Activated CD8-positive, alpha-beta memory T cell treated with anti-CD3 and anti-CD28 coated beads, Interleukin-2, amount 50 U/mL, for 24 hours (primary cell): ENCODE measurements around the gene BAIAP2L1.

Experiments
- DNase-seq: peaks from one replicate; pipeline ENCODE4 v3.0.0-alpha.2; 2020; ENCODE audit errors: extremely low read depth

The BAIAP2L1 gene

DNA sequence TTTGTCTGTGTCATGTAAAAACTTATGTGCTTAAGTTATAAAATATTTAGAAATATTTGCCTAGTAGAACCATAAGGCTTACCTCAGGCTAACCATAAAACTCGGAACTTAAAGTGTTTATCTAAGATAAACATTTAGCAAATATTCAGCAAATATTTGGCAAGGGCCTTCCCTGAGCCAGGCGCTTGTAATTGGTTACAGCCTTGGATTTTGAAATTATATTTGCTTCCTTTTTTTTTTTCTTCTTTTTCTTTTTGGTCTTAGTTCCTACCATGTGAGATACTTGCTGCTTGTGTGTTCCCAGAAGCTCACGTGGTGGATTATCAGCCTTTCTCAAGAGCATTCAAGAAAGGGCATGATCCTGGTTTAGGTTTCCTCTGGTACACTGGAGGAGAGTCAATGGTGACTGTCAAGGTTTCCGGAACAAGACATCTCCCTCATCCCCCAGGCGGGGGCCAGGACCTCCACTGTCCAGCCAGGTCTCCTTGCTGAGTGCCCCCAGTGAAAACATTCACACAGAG, 124.6 kb downstream of the BAIAP2L1 start:
- no peak for DNase-seq

DNA sequence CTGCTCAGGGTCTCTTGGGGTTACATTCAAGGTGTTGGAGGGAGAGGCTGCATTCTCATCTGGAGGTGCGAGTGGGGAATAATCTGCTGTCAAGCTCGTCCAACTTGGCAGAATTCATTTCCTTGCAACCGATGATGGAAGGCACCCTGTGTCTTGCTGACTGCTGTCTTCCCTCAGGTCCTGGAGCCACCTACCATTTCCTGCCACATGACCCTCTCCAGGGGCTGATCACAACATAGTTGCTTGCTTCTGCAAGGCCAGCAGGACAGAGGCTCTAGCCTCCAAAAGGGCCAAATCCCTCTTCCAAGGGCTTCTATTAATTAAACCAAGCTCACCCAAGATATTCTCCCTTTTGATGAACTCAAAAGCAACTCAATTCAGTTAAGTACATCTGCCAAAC, 133.6 kb downstream of the BAIAP2L1 start:
- DNase-seq, result no peak

DNA sequence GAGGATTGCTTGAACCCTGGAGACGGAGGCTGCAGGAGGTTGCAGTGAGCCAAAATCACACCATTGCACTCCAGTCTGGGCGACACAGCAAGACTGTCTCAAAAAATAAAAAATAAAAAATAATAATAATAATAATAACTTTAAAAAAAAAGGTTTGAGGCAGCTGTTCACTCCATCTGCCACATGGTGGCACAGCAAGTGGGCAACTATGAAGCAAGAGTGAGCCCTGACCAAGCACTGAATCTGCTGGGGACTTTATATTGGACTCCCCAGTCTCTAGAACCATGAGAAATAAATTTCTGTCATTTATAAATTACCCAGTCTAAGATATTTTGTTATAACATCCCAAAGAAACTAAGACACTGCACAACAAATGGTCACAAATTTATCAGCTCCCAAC, 134.1 kb downstream of the BAIAP2L1 start:
- DNase-seq, result no peak

DNA sequence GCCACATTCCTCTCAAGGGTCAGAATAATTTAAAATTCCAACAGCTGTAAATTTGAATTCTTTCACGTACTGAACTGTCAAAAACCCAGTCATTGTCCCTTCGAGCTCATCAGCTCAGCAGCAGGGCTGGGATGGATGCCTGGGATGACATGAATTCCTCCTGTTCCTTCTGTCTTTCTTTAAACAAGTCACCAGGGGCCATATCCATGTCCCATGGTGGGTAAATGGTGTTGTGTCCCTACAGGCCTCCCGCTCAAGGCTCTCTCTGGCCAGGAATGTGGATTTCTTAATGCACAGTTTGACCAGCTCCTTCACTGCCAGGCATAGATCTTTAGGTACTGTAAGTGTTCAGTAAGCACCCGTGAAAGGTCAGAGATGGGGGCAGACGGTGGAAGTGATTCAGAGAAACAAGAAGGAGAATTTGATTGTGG, 135.0 kb downstream of the BAIAP2L1 start:
- no peak for DNase-seq

DNA sequence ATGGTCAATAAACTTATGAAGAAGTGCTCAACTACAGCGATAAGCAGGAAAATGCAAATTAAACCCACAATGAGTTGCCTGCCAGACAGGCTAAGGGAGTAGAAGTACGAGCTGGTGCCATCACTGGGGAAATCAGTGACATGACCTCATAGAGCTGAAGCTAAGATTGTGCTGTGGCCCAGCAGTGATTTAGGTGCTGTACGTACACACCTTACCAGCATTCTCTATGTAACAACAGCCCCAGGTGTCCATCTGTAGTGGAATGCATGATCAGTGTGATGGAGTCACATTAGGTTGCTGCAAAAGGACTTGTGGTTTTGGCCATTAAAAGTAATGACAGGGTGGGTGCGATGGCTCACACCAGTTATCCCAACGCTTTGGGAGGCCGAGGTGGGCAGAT, 143.2 kb downstream of the BAIAP2L1 start:
- DNase-seq, result no peak

DNA sequence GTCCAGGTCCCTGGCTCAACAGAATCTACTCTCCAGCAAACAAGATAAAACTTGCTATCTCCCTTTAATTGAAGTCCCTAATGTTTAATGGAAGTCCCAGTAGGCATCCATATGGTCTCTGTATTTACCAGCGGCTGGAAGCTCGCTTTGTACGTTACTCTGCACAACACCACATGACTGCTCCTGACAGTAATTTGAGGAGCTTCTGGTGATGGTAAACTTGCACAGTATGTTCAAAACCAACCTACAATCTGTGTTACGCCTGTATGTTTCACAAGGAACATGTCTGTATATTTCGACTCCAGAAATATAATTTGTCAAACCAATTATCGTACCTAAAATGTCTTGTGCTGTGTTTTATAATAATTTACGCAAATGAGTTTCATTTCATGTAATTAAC, 144.5 kb downstream of the BAIAP2L1 start:
- no peak for DNase-seq

DNA sequence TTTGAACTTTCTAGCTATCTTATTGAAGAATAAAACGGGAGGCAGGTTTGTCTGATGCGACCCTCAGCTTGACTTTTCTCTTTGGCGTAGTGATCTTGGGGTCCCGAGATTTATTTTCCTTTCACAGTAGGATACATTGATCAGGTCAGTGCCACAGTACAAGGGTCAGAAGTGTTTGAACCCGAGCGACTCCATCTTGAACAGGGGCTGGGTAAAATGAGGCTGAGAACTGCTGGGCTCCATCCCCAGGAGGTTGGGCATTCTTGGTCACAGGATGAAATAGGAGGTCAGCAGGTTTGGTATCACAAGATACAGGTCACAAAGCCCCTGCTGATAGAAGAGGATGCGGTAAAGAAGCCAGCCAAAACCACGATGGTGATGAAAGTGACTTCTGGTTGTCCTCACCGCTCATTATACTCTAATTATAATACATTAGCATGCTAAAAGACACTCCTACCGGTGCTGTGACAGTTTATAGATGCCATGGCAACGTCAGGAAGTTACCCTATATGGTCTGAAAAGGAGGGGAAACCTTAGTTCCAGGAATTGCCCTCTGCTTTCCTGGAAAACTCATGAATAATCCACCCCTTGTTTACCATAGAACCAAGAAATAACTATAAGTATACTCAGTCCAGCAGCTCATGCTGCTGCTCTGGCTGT, 145.8 kb downstream of the BAIAP2L1 start:
- no peak for DNase-seq

DNA sequence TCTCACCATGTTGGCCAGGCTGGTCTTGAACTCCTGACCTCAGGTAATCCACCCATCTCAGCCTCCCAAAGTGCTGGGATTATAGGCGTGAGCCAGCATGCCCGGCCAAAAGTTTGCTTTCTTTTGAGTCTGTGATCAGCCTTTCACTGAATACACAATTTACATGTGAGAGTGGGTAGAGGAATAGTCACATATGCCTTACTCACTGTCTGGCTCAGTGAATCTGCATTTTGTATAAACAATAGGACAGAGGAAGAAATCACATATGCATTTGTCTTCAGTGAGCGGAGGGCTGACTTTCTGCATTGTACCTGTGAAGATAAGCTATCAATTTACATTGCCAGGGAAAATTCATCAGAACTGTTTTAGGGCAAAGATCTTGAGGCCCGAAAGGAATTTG, 146.4 kb downstream of the BAIAP2L1 start:
- no peak for DNase-seq

DNA sequence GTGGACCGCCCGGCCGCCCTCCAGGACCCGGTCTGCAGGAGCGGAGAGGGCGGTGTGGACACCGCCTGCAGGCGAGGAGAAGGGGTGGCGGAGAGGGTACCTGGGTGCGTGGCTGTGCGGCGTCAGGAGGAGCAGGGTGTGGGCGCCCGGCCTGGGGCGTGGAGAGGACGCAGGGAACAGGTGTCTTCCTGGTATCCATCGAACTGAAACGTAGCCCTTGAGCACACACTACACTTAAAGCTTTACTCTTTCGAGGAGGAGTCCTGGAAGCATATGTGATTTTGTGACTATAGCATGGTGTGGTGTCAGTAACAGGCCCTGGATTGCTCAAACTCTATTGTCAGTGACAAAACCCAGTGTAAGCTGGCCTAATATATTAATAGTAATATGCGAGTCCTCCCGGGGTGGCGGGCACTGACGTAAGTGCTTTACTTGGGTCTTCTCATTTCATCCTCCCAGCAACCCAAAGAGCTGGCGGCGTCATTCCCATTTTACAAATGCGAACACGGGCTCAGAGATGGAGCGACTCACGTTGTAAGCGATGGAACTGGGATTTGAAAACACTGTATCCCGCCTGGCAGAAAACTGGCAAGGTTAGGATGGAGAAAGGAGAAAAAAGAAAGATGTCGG, 148.3 kb downstream of the BAIAP2L1 start:
- no peak for DNase-seq

DNA sequence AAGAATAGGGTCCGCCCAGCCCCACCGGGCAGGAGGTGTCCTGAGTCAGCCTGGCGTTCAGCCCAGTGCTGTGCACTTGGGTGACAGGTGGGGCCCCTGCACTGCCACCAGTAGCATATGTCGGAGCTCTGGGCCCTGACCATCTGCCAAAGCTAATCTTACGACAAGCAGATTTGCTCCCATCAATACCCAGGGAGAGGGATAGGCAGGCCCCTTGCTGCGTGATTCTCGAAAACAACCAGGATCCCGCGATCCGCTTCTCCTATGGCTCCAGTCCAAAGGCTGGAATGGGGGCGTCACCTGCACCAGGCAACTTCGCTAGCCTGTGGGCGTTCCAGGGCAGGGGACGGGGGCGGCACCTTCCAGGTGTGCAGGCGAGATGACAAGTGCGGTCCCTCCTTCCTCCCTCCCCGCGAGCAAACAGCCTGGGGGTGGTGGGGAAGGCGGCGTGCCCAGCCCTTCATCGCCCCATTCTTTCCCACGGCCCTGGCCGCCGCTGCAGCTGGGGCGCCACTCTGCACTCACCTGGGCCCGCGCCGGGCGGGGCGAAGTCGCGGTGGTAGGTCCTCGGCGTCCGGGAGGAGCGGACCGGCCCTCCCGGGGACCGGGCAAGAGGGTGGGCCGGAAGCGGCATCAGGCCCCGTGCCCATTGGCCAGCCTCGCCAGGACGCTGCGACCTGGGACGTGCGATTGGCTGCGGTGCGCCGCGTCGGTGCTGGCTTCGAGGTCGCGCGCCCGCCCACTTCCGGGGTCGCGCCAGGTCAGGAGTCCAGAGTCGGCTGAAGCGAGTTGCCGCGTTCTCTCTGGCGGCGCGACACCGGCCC, 149.1 kb downstream of the BAIAP2L1 start, which contains the start of gene TECPR1:
Gene TECPR1 (minus strand): TSS at position 632 of the 824 bp plus-strand sequence. CDS start 6,086 bp downstream, outside the sequence.
- DNase-seq, result peak; percentile 72

DNA sequence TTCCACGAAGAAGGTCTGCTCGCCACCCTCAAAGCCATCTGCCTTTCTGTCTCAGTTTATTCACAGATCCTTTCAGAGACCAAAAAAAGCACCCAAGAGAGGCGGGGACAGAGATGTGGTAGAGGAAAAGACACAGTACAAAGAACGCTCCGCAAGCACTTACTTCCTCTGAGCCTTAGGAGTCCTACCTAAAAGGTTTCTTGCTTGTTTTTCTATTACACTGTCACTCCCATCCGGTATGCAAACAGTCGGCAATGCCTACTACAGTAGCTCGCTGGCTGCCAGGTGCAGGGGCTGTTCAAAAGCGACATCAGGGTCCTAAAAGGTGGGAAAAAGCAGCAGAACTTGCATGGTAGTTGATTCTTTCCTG, 149.7 kb downstream of the BAIAP2L1 start:
- DNase-seq, result no peak

DNA sequence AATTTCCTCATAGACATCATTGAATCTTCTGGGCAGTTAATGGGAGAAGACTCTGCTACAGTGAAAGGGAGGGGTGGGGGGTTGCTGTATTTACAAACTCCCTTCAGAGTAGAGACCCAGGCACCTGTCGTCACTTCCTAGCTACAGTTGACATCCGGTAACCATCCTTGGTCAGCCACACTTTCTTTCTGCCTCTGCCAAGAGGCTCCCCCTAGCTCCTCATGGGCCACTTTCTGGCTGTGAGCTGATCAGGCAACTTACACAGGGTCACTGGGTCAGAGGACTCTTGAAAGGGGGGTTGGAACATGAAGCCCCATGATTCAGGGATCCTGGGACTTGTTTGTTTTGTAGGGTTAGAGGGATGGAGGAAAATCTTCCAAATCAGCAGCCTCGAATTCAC, 150.1 kb downstream of the BAIAP2L1 start:
- no peak for DNase-seq

DNA sequence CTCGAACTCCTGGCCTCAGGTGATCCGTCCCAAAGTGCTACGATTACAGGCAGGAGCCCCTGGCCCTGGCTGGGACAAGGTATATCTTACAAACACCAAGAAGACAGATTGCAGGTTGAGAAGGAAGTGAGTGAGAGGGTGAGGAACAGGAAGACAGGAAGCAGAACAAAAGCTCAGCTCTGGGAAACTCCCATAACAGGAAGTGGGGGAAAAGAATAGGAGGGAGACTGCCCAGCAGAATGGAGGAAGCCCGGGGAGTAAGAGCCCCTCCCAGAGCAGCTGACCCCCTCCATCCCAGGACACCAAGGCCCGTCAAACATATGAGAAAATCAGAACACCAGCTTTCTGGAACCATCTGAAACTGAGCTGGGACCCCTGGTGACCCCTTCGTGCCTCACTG, 151.8 kb downstream of the BAIAP2L1 start:
- no peak for DNase-seq

DNA sequence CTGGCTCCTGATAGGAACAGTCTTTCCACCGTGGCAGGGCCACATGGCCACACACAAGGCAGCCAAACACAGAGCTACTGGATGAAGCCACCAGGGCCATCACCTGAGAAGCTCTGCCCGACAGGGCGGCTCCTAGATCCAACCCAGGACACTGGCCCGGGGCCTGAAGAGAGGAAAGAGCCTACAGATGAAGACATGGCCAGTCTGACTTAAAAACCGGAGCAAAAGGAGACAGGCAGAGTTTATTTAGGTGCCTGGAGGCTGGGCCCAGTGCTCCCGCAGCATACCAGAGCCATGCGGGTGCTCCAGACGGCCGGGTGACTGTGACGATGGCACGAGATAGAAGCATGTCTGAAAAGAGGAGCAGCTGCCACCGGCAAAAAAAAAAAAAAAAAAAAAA, 152.7 kb downstream of the BAIAP2L1 start:
- DNase-seq, result no peak

DNA sequence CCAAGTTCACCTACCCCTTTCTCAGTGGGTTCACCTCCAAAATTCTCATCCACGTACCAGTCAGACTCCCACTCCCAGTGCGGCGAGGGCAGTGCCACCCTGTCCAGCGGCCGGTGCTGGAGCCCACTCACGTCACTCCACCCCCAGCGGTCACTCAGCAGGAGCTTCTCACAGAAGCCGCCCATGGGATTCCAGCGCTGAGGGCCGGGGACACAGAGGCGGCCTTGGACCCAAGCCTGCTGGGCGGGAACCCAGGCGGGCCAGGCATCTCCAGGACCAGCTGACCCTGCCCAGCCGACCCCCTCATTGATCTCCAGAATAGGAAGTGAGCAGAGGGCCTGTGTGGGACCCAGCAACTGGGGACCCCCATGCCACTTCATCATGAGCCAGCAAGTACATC, 156.0 kb downstream of the BAIAP2L1 start:
- no peak for DNase-seq

DNA sequence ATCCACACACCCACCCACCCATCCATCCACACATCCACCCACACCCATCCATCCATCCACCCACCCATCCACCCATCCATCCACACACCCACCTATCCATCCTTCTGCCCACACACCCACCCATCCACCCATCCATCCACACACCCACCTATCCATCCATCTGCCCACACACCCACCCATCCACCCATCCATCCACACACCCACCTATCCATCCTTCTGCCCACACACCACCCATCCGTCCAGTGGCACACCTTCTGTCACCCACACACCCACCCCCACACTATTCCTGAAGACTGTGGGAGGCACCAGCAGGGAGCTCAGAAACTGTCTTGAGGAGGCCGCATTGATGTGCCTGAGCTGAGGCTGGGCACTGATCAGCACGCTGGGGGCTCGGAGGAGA, 158.0 kb downstream of the BAIAP2L1 start:
- no peak for DNase-seq

DNA sequence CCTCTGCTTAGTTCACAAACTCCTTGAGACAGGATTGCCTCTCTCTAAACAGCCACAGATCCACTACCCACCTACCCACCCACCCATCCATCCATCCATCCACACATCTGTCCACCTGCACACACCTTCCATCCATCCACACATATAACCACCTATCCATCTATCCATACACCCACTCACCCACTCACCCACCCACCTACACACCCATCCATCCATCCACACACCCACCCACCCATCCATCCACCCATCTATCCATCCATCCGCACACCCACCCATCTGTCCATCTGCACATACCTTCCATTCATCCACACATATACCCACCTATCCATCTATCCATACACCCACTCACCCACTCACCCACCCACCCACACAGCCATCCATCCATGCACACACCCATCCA, 158.5 kb downstream of the BAIAP2L1 start:
- DNase-seq, result no peak

DNA sequence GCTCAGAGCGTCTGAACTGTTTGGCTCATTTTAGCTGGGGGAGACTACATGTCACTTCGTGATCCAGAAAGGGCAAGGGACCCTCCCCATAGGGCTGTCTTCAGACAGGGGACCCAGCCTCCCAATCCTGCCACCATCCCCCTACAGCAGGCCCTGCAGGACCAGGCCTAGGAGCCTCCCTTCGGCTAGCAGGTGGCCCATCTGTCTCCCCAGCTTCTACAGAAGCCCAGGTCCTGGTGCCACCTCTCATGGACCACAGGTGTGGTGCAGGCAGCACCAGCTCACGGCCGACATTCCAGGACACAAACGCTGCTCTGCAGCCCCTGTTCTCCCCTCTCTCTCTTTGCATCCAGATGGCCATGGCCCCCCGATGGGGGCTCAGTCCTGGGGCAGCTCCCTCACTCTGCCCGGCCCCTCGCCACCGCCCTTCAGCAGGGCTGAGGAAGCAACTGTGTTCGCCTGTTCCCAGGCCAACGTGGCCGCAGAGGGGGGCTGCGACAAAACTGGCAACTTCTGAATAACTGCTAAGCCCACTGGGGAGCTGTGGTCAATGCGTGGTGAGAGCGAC, 159.1 kb downstream of the BAIAP2L1 start:
- no peak for DNase-seq
